Activated T-helper 1 cell treated with Interleukin-2 at 50 U/mL for 16 hours (primary cell): ENCODE results near the gene VPS33B.

ENCODE experiments used
- DNase-seq: peaks from one replicate; pipeline ENCODE4 v3.0.0-alpha.2; 2020; ENCODE audit warnings: low read depth

VPS33B gene

DNA sequence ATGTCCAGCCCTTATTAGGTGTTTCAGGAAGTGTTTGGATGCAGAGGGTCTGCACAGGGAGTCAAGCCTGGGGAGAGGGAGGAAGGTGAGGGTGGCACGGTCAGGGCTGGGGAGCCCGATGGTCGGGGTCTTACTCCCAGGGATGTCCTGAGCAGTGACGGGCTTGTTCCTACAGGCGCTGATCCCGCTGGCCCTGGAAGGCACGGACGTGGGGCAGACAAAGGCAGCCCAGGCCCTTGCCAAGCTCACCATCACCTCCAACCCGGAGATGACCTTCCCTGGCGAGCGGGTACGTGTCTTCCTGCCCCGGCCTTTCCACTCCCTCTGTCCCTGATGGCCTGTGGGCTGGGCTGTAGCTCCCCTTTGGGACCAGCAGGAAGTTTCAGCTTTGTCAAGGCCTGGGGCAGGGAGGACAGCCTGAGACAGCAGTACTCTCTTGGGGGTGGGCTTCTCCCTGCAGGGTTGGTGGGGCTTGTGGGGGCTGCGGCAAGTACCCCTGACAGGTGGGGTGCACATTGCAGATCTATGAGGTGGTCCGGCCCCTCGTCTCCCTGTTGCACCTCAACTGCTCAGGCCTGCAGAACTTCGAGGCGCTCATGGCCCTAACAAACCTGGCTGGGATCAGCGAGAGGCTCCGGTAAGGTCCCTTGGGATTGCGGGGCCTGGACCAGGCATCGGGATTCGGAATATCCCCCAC is 72.3 kb downstream of the VPS33B start:
- DNase-seq: no peak
